CD4-positive, alpha-beta T cell (primary cell): ENCODE data around the gene SPINK6. TPM values are rescaled to one million over a fixed set of nuclear protein-coding genes. Genes with fewer than 3 reads are reported as not detected.

Source experiments
- ATAC-seq: fragments of 200-7000 bp; cut with Tn5 transposase; one replicate; pipeline ENCODE4 v1.10.0; 2022; ENCODE audit warnings: mild to moderate bottlenecking; ENCODE audit not compliant: poor library complexity
- CTCF ChIA-PET: fragments of 350-600 bp; sonication (Branson Sonifier 250); formaldehyde crosslinking; loops from one replicate; lab custom pipeline; 2021; ENCODE audit warnings: antibody characterized with exemption, inconsistent platforms; lab: Charles Lee
- POLR2A ChIA-PET: fragments of 350-600 bp; sonication (Branson Sonifier 250); formaldehyde crosslinking; loops from one replicate; lab custom pipeline; 2021; ENCODE audit warnings: antibody characterized with exemption, inconsistent platforms; lab: Charles Lee
- DNase-seq, 14 experiments: peaks; one replicate each; pipeline ENCODE4 v3.0.0-alpha.2; 2013 to 2020; ENCODE audit warnings: mixed read lengths in 2 of 14
- H3K27ac ChIP-seq, 2 donors: one replicate each; pipeline versions ENCODE4 v1.5.1 to v1.7.0; 2013; ENCODE audit warnings: low read length in 2 of 2, low read depth in 1 of 2, mild to moderate bottlenecking in 1 of 2
- H3K27me3 ChIP-seq, 2 experiments: 1 replicate in 1 of 2; 2 replicates in 1 of 2; pipeline versions ENCODE4 v1.6.1 to v1.7.0; 2013; ENCODE audit warnings: low read length in 2 of 2, control low read depth in 1 of 2, mild to moderate bottlenecking in 1 of 2, moderate library complexity in 1 of 2; ENCODE audit not compliant: insufficient read depth in 2 of 2, control insufficient read depth in 1 of 2
- H3K36me3 ChIP-seq: one replicate; pipeline ENCODE4 v1.6.1; 2013; ENCODE audit warnings: low read length, control low read depth; ENCODE audit not compliant: insufficient read depth
- H3K4me1 ChIP-seq: one replicate; pipeline ENCODE4 v1.6.1; 2013; ENCODE audit warnings: low read length, control low read depth; ENCODE audit not compliant: insufficient read depth
- H3K4me3 ChIP-seq: one replicate; pipeline ENCODE4 v1.5.1; 2013; ENCODE audit warnings: mild to moderate bottlenecking, low read length, moderate library complexity
- H3K9me3 ChIP-seq, 2 experiments: 1 replicate in 1 of 2; 2 replicates in 1 of 2; pipeline versions ENCODE4 v1.6.1 to v1.7.0; 2013; ENCODE audit warnings: low read length in 2 of 2, mild to moderate bottlenecking in 2 of 2, control low read depth in 1 of 2, moderate library complexity in 1 of 2; ENCODE audit not compliant: control insufficient read depth in 1 of 2, insufficient read depth in 1 of 2
- H3K27ac Mint-ChIP-seq: one replicate; pipeline ENCODE4 v1.8.0; 2020; ENCODE audit warnings: mixed read lengths
- H3K27me3 Mint-ChIP-seq: one replicate; pipeline ENCODE4 v1.8.0; 2021; ENCODE audit warnings: mixed read lengths
- H3K36me3 Mint-ChIP-seq: one replicate; pipeline ENCODE4 v1.8.0; 2021; ENCODE audit warnings: low read depth, mixed read lengths
- H3K4me1 Mint-ChIP-seq: one replicate; pipeline ENCODE4 v1.8.0; 2021; ENCODE audit warnings: low read depth, mixed read lengths
- H3K4me3 Mint-ChIP-seq: one replicate; pipeline ENCODE4 v1.8.0; 2020; ENCODE audit warnings: mild to moderate bottlenecking, mixed read lengths
- H3K9me3 Mint-ChIP-seq: one replicate; pipeline ENCODE4 v1.8.0; 2020; ENCODE audit warnings: mixed read lengths
- intact Hi-C, 2 experiments: fragments of 100-400 bp; cut with DNase I in 1 of 2; cut with micrococcal nuclease in 1 of 2; formaldehyde crosslinking; loops; one replicate each; pipeline versions ENCODE4 v1.15.1 to v1.9.0; 2023 to 2025; cut with DNase I, micrococcal nuclease
- total RNA-seq, 174 experiments: library from RNA in 2 of 174; stranded (reverse) in 2 of 174; gene quantifications; one replicate each; pipeline ENCODE4 v1.2.3 and lab custom pipeline; 2021 to 2026
- TF ChIP-seq, protein P1 (sequence below): fragments of 200-600 bp; IDR thresholded peaks from one replicate; pipeline ENCODE4 v1.8.0; 2022; ENCODE audit warnings: antibody characterized with exemption, mild to moderate bottlenecking

The SPINK6 gene
- total RNA-seq, 2 experiments from 2014 or later = not detected

DNA sequence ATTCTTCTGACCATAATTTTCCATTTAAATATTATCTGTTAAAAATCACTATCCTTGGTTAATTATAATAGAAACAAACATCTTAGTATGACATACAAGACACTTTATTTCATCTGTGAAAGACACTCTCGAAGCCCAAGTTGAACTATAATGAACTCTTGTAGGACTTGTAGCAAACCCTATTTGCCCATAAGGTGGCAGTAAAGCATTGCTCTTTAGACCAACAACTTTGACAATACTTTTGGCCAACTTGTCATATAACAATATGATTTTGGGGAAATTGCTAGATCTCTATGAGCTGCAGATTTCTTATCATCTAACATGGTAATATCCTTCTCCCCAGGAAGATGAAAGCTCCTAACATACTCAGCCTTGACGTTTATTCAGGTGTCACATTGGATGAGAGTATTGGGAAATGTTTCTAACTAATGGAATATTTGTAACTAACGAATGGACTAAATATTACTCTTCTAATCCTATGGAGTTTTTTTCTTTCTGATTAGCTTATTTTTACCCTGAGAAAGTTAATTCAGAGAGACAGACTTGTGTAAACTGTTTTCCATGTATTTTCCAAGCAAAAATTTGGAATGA lies 23.5 kb upstream of the SPINK6 start:
- no peak overlapping the region for H3K27ac ChIP-seq
- H3K4me1 Mint-ChIP-seq = no peaks in the 10 kb centered on the region
- H3K4me3 Mint-ChIP-seq = no peak overlapping the region
- H3K27me3 ChIP-seq = peaks cover 0 to 6% of the 10 kb centered on the region in 2 experiments
- peak in 4 of 14 experiments; percentile 4 to 69 (median 61) for DNase-seq
- TF ChIP-seq, protein P1, sequence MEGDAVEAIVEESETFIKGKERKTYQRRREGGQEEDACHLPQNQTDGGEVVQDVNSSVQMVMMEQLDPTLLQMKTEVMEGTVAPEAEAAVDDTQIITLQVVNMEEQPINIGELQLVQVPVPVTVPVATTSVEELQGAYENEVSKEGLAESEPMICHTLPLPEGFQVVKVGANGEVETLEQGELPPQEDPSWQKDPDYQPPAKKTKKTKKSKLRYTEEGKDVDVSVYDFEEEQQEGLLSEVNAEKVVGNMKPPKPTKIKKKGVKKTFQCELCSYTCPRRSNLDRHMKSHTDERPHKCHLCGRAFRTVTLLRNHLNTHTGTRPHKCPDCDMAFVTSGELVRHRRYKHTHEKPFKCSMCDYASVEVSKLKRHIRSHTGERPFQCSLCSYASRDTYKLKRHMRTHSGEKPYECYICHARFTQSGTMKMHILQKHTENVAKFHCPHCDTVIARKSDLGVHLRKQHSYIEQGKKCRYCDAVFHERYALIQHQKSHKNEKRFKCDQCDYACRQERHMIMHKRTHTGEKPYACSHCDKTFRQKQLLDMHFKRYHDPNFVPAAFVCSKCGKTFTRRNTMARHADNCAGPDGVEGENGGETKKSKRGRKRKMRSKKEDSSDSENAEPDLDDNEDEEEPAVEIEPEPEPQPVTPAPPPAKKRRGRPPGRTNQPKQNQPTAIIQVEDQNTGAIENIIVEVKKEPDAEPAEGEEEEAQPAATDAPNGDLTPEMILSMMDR = peak; percentile 67
- H3K9me3 ChIP-seq = no peaks in the 10 kb centered on the region
- H3K36me3 ChIP-seq = no peaks in the 10 kb centered on the region
- no peak overlapping the region for H3K4me3 ChIP-seq
- POLR2A ChIA-PET = no interaction called here
- H3K36me3 Mint-ChIP-seq = no peaks in the 10 kb centered on the region
- intact Hi-C loops = loop anchor here (1.0 to 10.0 kb wide), 8 partner anchors 173 to 855 kb away; no protein-coding TSS in a partner anchor
- H3K27ac Mint-ChIP-seq = no peak overlapping the region
- peak; percentile 49 for ATAC-seq
- CTCF ChIA-PET = interaction anchor here (0.8 to 1.6 kb wide), 3 partner anchors 196 to 552 kb away, joined by 3 to 4 read pairs (median 3); no protein-coding TSS in a partner anchor
- peaks cover 19% of the 10 kb centered on the region for H3K27me3 Mint-ChIP-seq
- H3K9me3 Mint-ChIP-seq = no peaks in the 10 kb centered on the region
- no peaks in the 10 kb centered on the region for H3K4me1 ChIP-seq

DNA sequence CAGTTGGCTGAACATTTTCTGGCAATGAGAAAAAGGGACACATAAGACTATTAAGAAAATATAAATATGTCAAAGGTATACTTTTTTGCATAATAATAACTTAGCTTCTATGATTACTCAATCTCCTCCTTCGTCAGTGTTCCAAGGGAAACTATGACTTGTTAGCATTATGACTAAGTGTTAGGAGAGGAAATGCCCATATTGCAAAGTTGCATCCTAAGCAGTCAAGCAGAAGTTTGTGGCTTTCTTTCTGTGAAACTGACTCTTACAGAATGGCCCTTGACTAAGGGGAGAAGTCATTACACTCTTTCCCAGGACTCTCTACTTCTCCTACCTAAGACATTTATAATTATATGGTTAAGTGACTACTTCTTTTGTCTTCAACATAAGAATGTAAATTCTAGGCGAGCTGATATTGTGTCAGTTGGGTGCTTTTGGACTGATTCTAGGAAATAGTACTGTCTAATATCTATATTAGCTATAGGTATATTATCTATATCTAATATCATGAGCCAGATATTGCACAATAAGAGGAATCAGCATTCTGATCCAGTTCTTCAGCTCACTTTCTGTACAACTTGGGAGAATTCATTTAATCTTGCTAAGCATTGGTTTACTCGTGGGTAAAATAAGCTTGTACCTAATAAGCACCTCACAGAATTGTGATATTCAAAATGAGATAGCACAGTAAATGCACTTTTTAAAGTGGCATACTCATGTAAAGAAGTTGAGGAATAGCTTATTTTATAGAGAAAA lies 16.4 kb upstream of the SPINK6 start:
- Mint-ChIP-seq H3K4me3 (no peak overlapping the region), H3K9me3 (no peaks in the 10 kb centered on the region), H3K4me1 (no peaks in the 10 kb centered on the region), H3K27me3 (peaks cover 22% of the 10 kb centered on the region), H3K36me3 (no peaks in the 10 kb centered on the region), H3K27ac (no peak overlapping the region)
- peak in 3 of 14 experiments; percentile 18 to 66 (median 56) for DNase-seq
- Histone ChIP-seq H3K9me3 (no peaks in the 10 kb centered on the region), H3K27ac (no peak overlapping the region), H3K4me3 (no peak overlapping the region), H3K36me3 (no peaks in the 10 kb centered on the region), H3K27me3 (peaks cover 0 to 6% of the 10 kb centered on the region in 2 experiments), H3K4me1 (no peaks in the 10 kb centered on the region)
- POLR2A ChIA-PET = no interaction called here
- CTCF ChIA-PET = no interaction called here
- intact Hi-C loops = no loop called here
- TF ChIP-seq, protein P1 = no peak
- ATAC-seq = no peak

DNA sequence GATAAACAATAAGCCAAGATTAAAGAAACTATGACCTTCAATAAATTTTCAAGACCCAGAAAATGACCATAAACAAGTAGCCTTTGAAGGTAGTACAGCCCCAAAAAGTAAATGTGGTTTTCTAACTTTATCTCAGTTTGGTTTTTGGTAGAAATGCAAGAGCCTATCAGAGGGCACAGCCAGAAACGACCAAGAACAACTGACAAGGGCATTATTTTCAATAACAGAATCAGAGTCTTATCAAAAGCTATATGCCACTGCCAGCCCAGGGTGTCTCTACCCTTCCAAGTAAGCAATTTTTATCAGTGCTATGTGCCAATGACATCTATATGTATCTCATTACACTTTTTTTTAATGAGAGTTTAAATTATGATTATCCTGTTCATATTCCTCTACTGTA lies 11.8 kb upstream of the SPINK6 start:
- Mint-ChIP-seq H3K27me3 (peaks cover 18% of the 10 kb centered on the region), H3K4me1 (no peaks in the 10 kb centered on the region), H3K9me3 (no peaks in the 10 kb centered on the region), H3K4me3 (no peak overlapping the region), H3K36me3 (no peaks in the 10 kb centered on the region), H3K27ac (no peak overlapping the region)
- TF ChIP-seq, protein P1 = no peak
- Histone ChIP-seq H3K9me3 (no peaks in the 10 kb centered on the region), H3K4me1 (no peaks in the 10 kb centered on the region), H3K27me3 (no peaks in the 10 kb centered on the region), H3K4me3 (no peak overlapping the region), H3K27ac (no peak overlapping the region), H3K36me3 (no peaks in the 10 kb centered on the region)
- POLR2A ChIA-PET = no interaction called here
- intact Hi-C loops = no loop called here
- no peak for ATAC-seq
- CTCF ChIA-PET = no interaction called here
- DNase-seq = no peak
